GM19455 (cell line): ENCODE results near the gene FGF11.

ENCODE experiments used
- ATAC-seq: cut with Tn5 transposase; IDR thresholded peaks from one replicate; pipeline ENCODE4 v1.9.1; 2021; ENCODE audit not compliant: unreplicated experiment

FGF11 gene

GRCh38 chr17:7429722-7430121 lies 9.6 kb upstream of the FGF11 start:
- no peak for ATAC-seq

- ATAC-seq = no peak
Measured at GRCh38 chr17:7431231-7431630, 8.1 kb upstream of the FGF11 start.

GRCh38 chr17:7432296-7432695 lies 7.0 kb upstream of the FGF11 start:
- ATAC-seq = no peak

GRCh38 chr17:7435676-7436555 lies 3.4 kb upstream of the FGF11 start:
- peak; percentile 22 for ATAC-seq

- peak; percentile 30 for ATAC-seq
Measured at GRCh38 chr17:7436556-7437368, 2.5 kb upstream of the FGF11 start.

GRCh38 chr17:7437369-7437863 lies 1.9 kb upstream of the FGF11 start:
- peak; percentile 1 for ATAC-seq

- ATAC-seq = no peak
Measured at GRCh38 chr17:7437950-7438614, 1.2 kb upstream of the FGF11 start.

GRCh38 chr17:7438656-7439460 lies 454 bp upstream of the FGF11 start:
- ATAC-seq = no peak

- no peak for ATAC-seq
Measured at GRCh38 chr17:7440113-7440833, 961 bp downstream of the FGF11 start.

- ATAC-seq = no peak
Measured at GRCh38 chr17:7440834-7441195, 1.5 kb downstream of the FGF11 start.

GRCh38 chr17:7441266-7441665 lies 2.0 kb downstream of the FGF11 start:
- no peak for ATAC-seq

- ATAC-seq = no peak
Measured at GRCh38 chr17:7442142-7442541, 2.8 kb downstream of the FGF11 start.

GRCh38 chr17:7443499-7444485 lies 4.5 kb downstream of the FGF11 start:
- ATAC-seq = no peak

GRCh38 chr17:7444682-7445618 lies 5.6 kb downstream of the FGF11 start, which contains the start of gene CHRNB1:
Gene CHRNB1, plus strand, starts transcription at chr17:7445061. Its CDS starts 67 bp downstream, at chr17:7445128.
- ATAC-seq = peak; percentile 72

- ATAC-seq = peak; percentile 27
Measured at GRCh38 chr17:7445619-7445968, 6.3 kb downstream of the FGF11 start.

GRCh38 chr17:7448461-7448860 lies 9.1 kb downstream of the FGF11 start:
- no peak for ATAC-seq

GRCh38 chr17:7459961-7460545 lies 20.7 kb downstream of the FGF11 start:
- ATAC-seq = no peak
